Right lobe of liver (tissue), 6 donors: ENCODE results near the gene SRD5A2. TPM values are rescaled to one million over a fixed set of nuclear protein-coding genes. Genes with fewer than 3 reads are reported as not detected.
A peak's percentile ranks its signal among the peaks of the same experiment; 100 is the strongest.

ENCODE experiments used
- ATAC-seq, 4 donors: fragments of 200-7000 bp; cut with Tn5 transposase; one replicate each; pipeline ENCODE4 v1.9.1; 2020; ENCODE audit warnings: mild to moderate bottlenecking in 4 of 4, moderate library complexity in 4 of 4
- DNase-seq, 3 donors: peaks; one replicate each; pipeline ENCODE4 v3.0.0-alpha.2; 2020
- H3K27ac ChIP-seq, 3 donors: fragments of 200-600 bp; one replicate each; pipeline ENCODE4 v1.8.0; 2022
- H3K27me3 ChIP-seq, 2 donors: fragments of 200-600 bp; one replicate each; pipeline ENCODE4 v1.8.0; 2022
- H3K36me3 ChIP-seq, 4 donors: fragments of 200-600 bp; sonication (generic) in 1 of 4; one replicate each; pipeline versions ENCODE4 v1.5.1 to v1.8.0; 2017 to 2022; ENCODE audit warnings: control low read depth in 1 of 4
- H3K4me1 ChIP-seq, 4 donors: fragments of 200-600 bp; sonication (generic) in 1 of 4; one replicate each; pipeline versions ENCODE4 v1.5.1 to v1.8.0; 2017 to 2022; ENCODE audit warnings: control low read depth in 1 of 4
- H3K4me3 ChIP-seq, 3 donors: fragments of 200-600 bp; one replicate each; pipeline ENCODE4 v1.8.0; 2022
- H3K9me3 ChIP-seq, 4 donors: fragments of 200-600 bp; sonication (generic) in 1 of 4; one replicate each; pipeline versions ENCODE4 v1.5.1 to v1.8.0; 2017 to 2022; ENCODE audit warnings: control low read depth in 1 of 4
- CTCF ChIP-seq, 4 donors: fragments of 200-600 bp in 3 of 4; fragments of 450-650 bp in 1 of 4; IDR thresholded peaks; one replicate each; pipeline versions ENCODE4 v1.5.1 to v1.8.0; 2016 to 2022; ENCODE audit warnings: antibody characterized with exemption in 4 of 4, mild to moderate bottlenecking in 2 of 4
- POLR2A ChIP-seq: fragments of 450-650 bp; IDR thresholded peaks from one replicate; pipeline ENCODE4 v1.6.1; 2017; ENCODE audit warnings: antibody characterized with exemption, mild to moderate bottlenecking
- WGBS: methylation state at CpG from one replicate; pipeline ENCODE4 v1.1.6; 2018; ENCODE audit warnings: low coverage, low lambda C conversion rate; ENCODE audit not compliant: insufficient coverage; ENCODE audit errors: missing lambda C conversion rate; 5-methylcytosine and 5-hydroxymethylcytosine counted together
- intact Hi-C, 2 donors: fragments of 100-400 bp; cut with DNase I; formaldehyde crosslinking; loops; one replicate each; pipeline versions ENCODE4 v1.11.2 to v1.14.1; 2022
- long read RNA-seq: library from polyadenylated mRNA; unstranded; transcript quantifications from one replicate; pipeline ENCODE4 v2.0.0, GENCODE V29; 2019
- total RNA-seq, 6 experiments: library from RNA; depleted of rRNA in 2 of 6; stranded (reverse); fragments of >200 nt in 2 of 6; fragmentation: NEBNext Ultra II Directional in 3 of 6; extraction: Animal tissue kit (Norgen Biotek cat#: 25700) in 3 of 6; gene quantifications; one replicate each; pipeline versions ENCODE4 v1.1.0 to v1.2.4, GENCODE V29; 2016 to 2023
- donor health status: DM: no; HTN: yes; CAD: no.
- donor health status: DM: no; HTN: no; CAD: no.
- donor health status: DM: no; HTN: no; CAD: no.
- donor health status: DM: no; HTN: yes; CAD: no.
- donor health status: DM: no; HTN: yes; CAD: no.

The SRD5A2 gene, protein sequence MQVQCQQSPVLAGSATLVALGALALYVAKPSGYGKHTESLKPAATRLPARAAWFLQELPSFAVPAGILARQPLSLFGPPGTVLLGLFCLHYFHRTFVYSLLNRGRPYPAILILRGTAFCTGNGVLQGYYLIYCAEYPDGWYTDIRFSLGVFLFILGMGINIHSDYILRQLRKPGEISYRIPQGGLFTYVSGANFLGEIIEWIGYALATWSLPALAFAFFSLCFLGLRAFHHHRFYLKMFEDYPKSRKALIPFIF
- total RNA-seq, result 10 to 100 TPM in 1 of 6 experiments, 1 to 10 TPM in 5; 2.3 to 12.0 (median 5.8) TPM
- long read RNA-seq, result 0 reads

DNA sequence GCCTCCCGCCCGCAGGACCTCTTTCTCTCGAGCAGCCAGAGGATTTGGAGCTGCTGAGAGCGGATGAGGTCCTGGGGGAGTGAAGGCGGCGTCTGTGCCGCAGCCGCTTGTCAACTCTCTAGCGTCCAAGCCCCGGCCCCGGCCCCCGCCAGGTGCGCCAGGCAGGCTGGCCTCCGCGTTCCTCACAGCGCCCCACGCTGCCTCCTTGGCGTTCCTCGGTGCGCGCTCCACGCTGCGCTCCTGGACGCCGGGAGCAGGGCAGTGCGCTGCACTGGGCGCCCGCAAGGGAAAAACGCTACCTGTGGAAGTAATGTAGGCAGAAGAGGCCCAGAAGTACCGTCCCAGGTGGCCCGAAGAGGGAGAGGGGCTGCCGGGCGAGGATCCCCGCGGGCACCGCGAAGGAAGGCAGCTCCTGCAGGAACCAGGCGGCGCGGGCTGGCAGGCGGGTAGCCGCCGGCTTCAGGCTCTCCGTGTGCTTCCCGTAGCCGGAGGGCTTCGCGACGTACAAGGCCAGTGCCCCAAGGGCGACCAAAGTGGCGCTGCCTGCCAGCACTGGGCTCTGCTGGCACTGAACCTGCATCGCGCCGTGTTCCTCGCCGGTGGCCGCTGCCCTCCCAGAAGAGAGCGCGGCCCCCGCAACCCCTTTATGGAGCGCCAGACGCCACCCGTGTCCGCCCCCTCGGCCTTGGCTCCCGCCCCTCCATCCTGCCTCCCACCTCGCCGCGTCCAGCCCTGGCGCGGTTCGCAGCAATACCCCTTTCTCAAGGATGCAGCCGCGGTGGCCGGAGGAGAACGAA is at the start of gene SRD5A2:
Gene SRD5A2, minus strand, starts transcription at position 618 of the 797 bp plus-strand sequence. Its CDS starts 38 bp downstream, at position 580.
- Histone ChIP-seq H3K4me3 (peak within 1 kb of the TSS; percentile 39 to 57 (median 51)), H3K27ac (no peak within 1 kb of the TSS), H3K36me3 (no peaks in the 10 kb centered on the region), H3K9me3 (no peaks in the 10 kb centered on the region), H3K27me3 (no peaks in the 10 kb centered on the region), H3K4me1 (peaks cover 0 to 10% (median 0%) of the 10 kb centered on the region in 4 donors)
- DNase-seq (peak; percentile 36 to 58 (median 48)), ATAC-seq (peak; percentile 75 to 79 (median 78))
- WGBS, result 24% methylated on average over 11 of the region's 76 CpGs
- TF ChIP-seq CTCF (IDR thresholded peaks at IDR 0.05) (no peak), POLR2A (no peak)
- intact Hi-C loops, result no loop called here

DNA sequence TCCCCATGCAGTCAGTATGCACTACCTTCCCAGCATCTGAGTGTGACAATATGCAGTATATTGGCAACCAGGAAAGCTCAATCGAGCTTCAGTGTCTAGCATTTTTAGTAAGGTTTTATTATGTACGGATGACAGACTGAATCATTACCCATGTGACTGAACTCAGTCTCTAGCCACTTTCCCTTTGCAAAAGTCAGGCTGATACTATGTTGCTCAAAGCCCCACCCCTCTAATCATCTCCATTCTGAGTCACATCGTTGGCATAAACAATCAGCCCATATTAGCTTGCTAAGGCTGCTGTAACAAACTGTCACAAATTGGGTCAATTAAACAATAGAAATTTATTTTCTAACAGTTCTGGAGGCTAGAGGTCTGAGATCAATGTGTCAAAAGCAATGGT is 25.8 kb upstream of the SRD5A2 start:
- intact Hi-C loops, result no loop called here
- no peaks in the 10 kb centered on the region for H3K4me1 ChIP-seq
- no peak for DNase-seq
- no peak for ATAC-seq
- TF ChIP-seq CTCF (IDR thresholded peaks at IDR 0.05) (no peak), POLR2A (no peak)
- H3K27ac ChIP-seq, result no peak overlapping the region
- H3K27me3 ChIP-seq, result no peaks in the 10 kb centered on the region
- H3K9me3 ChIP-seq, result peaks cover 0 to 4% (median 0%) of the 10 kb centered on the region in 4 donors
- H3K36me3 ChIP-seq, result no peaks in the 10 kb centered on the region
- no peak overlapping the region for H3K4me3 ChIP-seq
- WGBS, result 78% methylated on average over 2 of the region's 3 CpGs

DNA sequence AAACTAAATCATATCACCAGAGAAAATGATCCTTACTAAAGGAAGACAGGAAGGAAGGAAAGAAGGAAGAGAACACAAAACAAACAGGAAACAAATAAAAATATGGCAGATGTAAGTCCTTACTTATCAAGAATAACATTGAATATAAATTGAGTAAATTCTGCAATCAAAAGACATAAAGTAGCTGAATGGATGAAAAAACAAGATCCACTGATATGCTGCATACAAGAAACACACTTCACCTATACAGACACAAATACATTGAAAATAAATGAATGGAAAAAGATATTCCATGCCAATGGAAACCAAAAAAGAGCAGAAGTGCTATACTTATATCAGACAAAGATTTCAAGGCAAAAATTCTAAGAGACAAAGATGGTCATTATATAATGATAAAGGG is 18.0 kb upstream of the SRD5A2 start:
- Histone ChIP-seq H3K27me3 (no peaks in the 10 kb centered on the region), H3K36me3 (no peaks in the 10 kb centered on the region), H3K27ac (no peak overlapping the region), H3K4me3 (no peak overlapping the region), H3K9me3 (peaks cover 0 to 4% (median 0%) of the 10 kb centered on the region in 4 donors), H3K4me1 (no peaks in the 10 kb centered on the region)
- DNase-seq, result no peak
- intact Hi-C loops, result no loop called here
- TF ChIP-seq CTCF (IDR thresholded peaks at IDR 0.05), result no peak
- TF ChIP-seq POLR2A, result no peak
- ATAC-seq, result no peak

GRCh38 chr2:31586230-31586629 is 5.5 kb upstream of the SRD5A2 start:
- intact Hi-C loops, result no loop called here
- no peaks in the 10 kb centered on the region for H3K9me3 ChIP-seq
- TF ChIP-seq CTCF (IDR thresholded peaks at IDR 0.05), result no peak
- no peak for TF ChIP-seq POLR2A
- DNase-seq (no peak), ATAC-seq (no peak)
- H3K36me3 ChIP-seq, result no peaks in the 10 kb centered on the region
- no peaks in the 10 kb centered on the region for H3K4me1 ChIP-seq
- no peak overlapping the region for H3K27ac ChIP-seq
- H3K4me3 ChIP-seq, result no peak overlapping the region
- no peaks in the 10 kb centered on the region for H3K27me3 ChIP-seq
